GM21390 (cell line): ENCODE data around the gene TMEM42.

Experiments
- ATAC-seq: cut with Tn5 transposase; IDR thresholded peaks from one replicate; pipeline ENCODE4 v1.9.1; 2021; ENCODE audit not compliant: unreplicated experiment

TMEM42 gene

DNA sequence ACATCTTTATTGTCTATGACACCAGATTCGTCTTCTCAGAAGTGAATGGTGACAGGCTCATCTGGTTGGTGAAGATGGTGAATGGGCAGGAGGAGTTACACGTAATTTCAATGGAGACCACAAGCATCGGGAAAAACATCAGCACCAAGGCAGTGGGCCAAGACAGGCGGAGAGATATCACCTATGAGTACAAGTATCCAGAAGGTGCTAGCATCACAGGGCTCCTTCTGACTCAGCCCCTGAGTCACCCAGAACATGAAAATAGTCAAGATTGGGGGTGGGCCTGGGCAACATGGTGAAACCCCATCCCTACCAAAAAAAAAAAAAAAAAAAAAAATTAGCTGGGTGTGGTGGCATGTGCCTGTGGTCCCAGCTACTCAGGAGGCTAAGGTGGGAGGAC is 45.3 kb downstream of the TMEM42 start:
- no peak for ATAC-seq

DNA sequence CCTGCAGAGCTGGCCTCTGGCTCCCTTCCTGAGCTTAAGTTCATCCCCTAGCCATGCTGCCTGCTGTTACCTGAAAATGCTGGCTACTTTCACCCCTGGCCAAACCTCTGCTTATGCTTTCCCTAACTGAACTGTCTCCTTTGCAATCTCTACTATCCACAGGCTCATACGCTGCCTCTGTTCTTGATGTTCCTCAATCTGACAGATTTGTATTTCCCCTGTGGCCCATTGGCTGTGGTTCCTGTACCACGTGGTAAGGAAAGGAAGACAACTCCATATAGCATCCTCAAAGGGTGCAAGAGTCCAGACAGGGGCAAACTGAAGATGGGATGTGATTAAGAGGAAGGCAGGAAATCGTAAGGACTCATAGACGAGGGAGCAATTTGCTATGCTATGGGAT is 45.9 kb downstream of the TMEM42 start:
- no peak for ATAC-seq

GRCh38 chr3:44909063-44909462 is 47.4 kb downstream of the TMEM42 start:
- no peak for ATAC-seq

- ATAC-seq: no peak
Observed at GRCh38 chr3:44910693-44911092, 49.0 kb downstream of the TMEM42 start.

GRCh38 chr3:44913868-44914468 is 52.3 kb downstream of the TMEM42 start:
- no peak for ATAC-seq

- ATAC-seq: no peak
Observed at GRCh38 chr3:44914936-44915335, 53.2 kb downstream of the TMEM42 start.
